Measurements from ENCODE around the gene CPVL. TPM values are rescaled to one million over a fixed set of nuclear protein-coding genes. Genes with fewer than 3 reads are reported as not detected.

The CPVL gene
- total and polyA plus RNA-seq, 2 experiments from 2014 or later: 31.9 to 37.8 TPM

GRCh38 chr7:28953633-28954032 lies 192.7 kb downstream of the CPVL start:
- Histone ChIP-seq H2AFZ (no peak overlapping the region), H3K4me1 (ENCODE audit: insufficient read depth) (peaks cover 12% of the 10 kb centered on the region), H3K4me3 (no peak overlapping the region), H3K79me2 (replicated peaks; ENCODE audit: insufficient read depth) (no peaks in the 10 kb centered on the region), H4K20me1 (replicated peaks; ENCODE audit: insufficient read depth) (no peaks in the 10 kb centered on the region), H3F3A (replicated peaks; ENCODE audit: low read depth) (0 out of 2 replicates have a peak, but pooled peaks cover 5% of the 10 kb centered on the region), H3K9me2 (ENCODE audit: insufficient read depth) (no peaks in the 10 kb centered on the region), H3K36me3 (ENCODE audit: insufficient read depth) (no peaks in the 10 kb centered on the region), H3K27me3 (ENCODE audit: insufficient read depth) (peaks cover 48% of the 10 kb centered on the region), H3K27ac (ENCODE audit: low read depth) (no peak overlapping the region), H3K4me2 (no peak overlapping the region)
- Mint-ChIP-seq H3K4me1 (peaks cover 22% of the 10 kb centered on the region), H3K36me3 (ENCODE audit: low read depth) (no peaks in the 10 kb centered on the region), H3K9me3 (no peaks in the 10 kb centered on the region; the same call in 2 of the 3 replicates), H3K27me3 (ENCODE audit: insufficient read depth, low read depth, poor library complexity) (peaks cover 29% of the 10 kb centered on the region), H3K4me3 (no peak overlapping the region), H3K27ac (no peak overlapping the region)
- no peak for DNase-seq (ENCODE audit: low spot score)
- TF ChIP-seq ZNF114 (CRISPR knock-in tag; IDR thresholded peaks at IDR 0.05) (no peak), EZH2phosphoT487 (IDR thresholded peaks at IDR 0.05; ENCODE audit: unreplicated experiment) (no peak), NANOG (IDR thresholded peaks at IDR 0.05; ENCODE audit: borderline replicate concordance) (no peak), CTCF (conservative IDR thresholded peaks at IDR 0.05; ENCODE audit: low read depth in 2 of 2) (no peak), ZNF331 (CRISPR knock-in tag; IDR thresholded peaks at IDR 0.05; ENCODE audit: low read depth) (no peak), ETS1 (IDR thresholded peaks at IDR 0.05) (no peak), REST (IDR thresholded peaks at IDR 0.05; ENCODE audit: unreplicated experiment) (no peak), JUNB (IDR thresholded peaks at IDR 0.05; ENCODE audit: unreplicated experiment) (no peak), ZNF462 (CRISPR knock-in tag; IDR thresholded peaks at IDR 0.05) (no peak), STAT1 (IDR thresholded peaks at IDR 0.05; ENCODE audit: unreplicated experiment) (no peak), POLR2AphosphoS5 (IDR thresholded peaks at IDR 0.05; ENCODE audit: low read depth) (no peak), EZH2 (IDR thresholded peaks at IDR 0.05; ENCODE audit: low read depth, unreplicated experiment) (no peak), CREB1 (CRISPR knock-in tag; IDR thresholded peaks at IDR 0.05; ENCODE audit: low read depth) (no peak)
- ATAC-seq: no peak
